Stimulated activated CD8-positive, alpha-beta memory T cell treated with anti-CD3 and anti-CD28 coated beads, Interleukin-15, amount 100 ng/mL, for 4 hours (primary cell): ENCODE results near the gene PLB1.

Experiments
- DNase-seq, 2 donors: peaks; one replicate each; pipeline ENCODE4 v3.0.0-alpha.2; 2020; ENCODE audit warnings: low read depth in 2 of 2

Gene PLB1

DNA sequence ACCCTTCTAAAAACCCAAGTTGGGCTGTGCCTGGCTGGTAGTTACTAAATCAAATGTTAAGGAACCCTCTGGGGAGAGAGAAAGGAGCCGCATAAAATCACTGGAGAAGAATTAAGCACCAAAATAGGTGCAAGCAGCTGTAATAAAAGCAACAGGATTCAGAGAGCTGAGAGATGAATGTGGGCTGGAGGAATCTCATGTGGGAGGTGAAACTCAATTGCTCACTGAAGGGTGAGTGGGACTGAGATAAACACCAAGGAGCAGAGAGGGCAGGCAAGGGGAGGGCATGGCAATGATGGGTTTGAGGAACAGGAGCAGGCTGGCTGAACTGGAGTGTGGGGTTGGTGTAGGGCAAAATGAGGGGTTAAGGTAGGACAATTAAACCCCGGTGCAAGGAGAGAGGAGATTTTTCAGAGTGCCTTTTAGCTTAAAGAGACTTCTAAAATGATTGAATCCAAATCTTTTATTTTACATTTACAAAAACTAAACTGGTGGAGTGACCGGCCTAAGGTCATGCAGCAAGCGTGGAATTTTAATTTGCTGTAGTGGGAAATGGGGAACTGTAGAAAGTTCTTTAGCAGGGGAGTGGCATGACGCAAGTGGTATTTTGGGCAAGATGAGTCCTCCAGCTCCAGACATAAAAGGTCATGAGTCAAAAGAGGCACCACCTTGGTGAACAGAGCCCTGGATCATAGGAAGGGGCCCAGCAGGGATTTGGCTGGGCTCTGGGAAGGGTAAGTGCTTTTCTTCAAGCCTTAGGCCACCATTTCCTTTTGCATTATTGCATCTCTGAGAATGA is 10.5 kb downstream of the PLB1 start:
- no peak for DNase-seq

DNA sequence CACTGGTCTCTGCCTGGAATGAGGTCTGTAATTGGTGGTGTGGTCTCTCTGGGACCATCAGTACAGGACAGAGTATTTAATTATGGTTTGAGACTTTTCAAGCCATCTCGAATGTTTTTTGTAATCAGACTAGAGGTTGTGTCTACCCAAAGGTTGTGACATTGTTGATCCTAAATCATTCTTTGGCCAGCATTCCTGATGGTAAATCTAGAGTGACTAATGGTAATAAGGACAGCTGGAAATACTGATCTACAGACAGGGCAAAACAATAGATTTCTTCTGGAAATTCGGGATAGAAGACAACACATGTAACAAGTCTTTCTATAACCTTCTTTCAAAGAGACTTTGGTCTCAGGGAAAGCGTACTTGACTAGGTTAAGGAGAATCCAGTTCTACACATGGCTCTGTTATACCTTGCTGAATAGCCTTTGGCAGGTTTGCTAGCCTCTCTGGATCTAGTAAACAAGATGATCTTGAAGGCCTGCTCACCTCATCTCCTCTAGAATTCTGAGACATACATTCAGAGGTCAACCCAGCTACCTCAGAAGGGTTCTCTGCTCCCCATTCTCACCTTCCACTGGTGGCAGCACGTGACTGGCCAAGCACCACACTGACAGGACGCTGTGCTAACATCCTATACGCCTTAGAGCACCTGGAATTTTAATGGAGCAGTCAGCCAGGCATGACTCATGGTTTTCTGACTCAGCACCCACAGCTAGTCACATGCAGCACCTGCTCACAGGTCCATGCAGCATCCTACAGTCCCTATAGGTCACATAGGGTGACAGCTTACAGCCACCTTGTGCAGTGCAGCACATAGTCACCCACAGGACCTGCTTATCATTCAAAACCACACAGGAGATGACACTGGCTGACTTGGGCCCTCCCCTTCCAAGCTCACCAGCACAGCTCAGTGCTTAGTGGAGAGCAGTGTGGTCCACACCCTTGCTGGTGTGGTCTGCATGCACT is 12.2 kb downstream of the PLB1 start:
- DNase-seq = peak; percentile 10 to 20

DNA sequence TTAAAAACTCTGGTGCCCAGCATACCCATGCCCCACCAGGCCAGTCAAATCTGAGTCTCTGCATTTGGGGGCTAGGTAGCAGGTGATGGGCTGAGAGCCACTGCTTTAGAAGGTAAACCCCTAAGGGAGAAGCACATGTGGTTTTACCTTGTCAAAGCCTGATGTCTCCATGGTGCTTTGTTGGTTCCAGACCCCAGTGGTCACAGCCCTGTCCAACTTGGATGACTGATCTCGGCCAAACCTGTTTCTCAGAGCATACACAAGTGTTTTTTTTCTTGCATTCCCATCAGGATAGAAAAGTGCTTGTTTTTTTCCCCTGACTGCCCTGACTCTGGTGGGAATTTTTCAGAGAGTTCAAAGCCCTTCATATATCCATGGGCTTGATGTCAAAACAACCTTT is 13.5 kb downstream of the PLB1 start:
- no peak for DNase-seq

- DNase-seq = no peak
Observed at GRCh38 chr2:28510184-28510583, 14.3 kb downstream of the PLB1 start.

GRCh38 chr2:28511871-28512606 is 16.2 kb downstream of the PLB1 start:
- DNase-seq = no peak

DNA sequence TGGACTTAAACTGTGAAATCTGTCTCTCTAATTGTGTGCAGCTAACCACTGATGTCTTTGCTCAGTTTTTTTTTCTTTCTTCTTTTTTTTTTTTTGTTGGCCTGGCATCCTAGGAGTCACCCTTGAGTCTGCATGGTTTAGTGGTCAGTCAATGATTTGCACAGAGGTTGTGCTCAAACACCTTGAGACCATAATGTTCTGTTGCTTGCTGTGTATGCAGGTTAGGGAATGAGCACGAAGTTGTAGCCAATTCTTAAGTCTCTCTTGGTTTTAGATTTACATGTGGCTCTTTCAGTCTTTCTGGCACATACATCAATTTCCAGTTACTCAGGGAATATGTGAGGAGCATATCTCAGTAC is 16.7 kb downstream of the PLB1 start:
- DNase-seq = no peak

DNA sequence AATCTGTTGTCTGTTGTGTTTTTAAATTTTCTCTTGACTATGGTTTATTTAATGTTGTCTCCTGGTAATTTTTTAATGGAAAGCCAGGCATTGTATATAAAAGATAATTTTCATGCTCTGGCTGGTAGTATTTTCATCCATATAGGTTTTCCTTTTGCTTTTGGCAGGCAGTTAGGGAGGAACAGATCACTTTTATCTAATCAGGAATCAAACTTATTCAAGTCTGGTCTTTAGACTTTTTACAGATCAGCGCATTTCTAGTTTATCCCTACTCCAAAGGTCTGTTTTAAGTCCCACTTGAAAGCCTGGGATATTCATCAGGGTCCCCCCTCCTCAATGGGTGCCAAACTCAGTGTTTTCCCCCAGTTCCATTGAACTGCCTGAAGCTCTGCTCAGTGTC is 17.2 kb downstream of the PLB1 start:
- DNase-seq = no peak

DNA sequence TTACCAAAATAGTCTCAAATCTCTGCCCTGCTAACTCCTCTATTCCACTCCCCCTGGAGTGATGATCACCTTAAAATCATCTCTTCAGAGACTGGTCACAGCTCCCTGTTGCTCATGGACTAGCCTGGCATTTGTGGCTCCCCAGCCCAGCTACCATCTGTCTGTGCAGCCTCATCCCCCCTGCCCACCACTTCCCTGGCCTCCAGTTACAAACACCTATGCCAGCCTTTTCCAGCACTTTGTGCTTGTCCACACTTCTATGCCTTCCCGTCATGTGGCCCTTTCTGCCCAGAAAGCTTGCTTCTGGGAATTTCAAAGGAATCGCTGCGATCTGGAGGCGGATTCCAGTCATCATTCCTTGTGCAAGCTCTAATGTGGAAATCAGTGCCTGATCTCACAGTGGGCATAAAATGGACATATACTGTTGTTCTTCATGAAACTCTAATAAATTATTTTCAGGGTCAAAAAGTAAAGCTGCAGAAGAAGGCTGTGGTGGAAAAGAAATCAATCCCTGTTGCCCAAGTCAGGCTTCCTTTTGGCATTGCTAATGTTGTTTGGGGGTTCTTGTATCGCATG is 19.4 kb downstream of the PLB1 start:
- no peak for DNase-seq

DNA sequence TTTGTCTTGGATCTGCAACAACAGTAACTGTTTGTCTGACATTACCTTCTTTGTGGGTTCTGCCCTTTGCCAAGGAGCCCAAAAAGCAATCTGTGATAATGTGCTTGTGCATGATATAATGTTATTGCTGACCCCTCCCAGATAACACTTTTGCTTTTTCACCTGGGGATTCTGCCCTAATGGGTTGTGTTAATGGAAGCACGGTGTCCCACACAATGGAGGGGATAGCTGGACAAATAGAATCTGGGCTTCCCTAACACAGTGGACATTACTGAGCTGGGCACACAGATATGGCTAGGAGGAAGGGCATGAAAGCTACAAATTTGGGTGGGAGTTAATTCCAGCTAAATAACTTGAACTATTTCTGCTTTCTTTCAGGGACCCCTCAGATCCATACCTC is 20.6 kb downstream of the PLB1 start:
- DNase-seq = no peak

GRCh38 chr2:28516950-28517349 is 21.1 kb downstream of the PLB1 start:
- DNase-seq = no peak

- no peak for DNase-seq
Observed at GRCh38 chr2:28521663-28522062, 25.8 kb downstream of the PLB1 start.

DNA sequence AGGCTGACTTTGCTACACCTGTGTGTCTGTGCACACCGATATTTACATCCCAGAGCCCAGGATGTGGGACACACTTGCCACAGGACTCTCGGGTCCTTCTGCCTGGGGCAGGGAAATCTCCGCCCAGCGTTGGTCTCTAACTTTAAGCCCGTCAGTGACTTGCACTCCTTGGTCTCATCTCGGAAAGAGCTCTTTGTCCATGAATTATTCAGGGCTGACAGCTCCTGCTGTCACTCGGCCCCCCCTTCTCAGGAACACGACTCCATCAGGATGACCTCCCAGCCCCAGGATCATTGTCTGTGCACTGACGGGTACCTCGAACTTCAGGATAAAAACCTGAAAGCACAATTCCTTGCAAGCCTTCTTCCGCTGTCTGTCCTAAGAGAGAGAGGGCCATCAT is 26.6 kb downstream of the PLB1 start:
- no peak for DNase-seq

DNA sequence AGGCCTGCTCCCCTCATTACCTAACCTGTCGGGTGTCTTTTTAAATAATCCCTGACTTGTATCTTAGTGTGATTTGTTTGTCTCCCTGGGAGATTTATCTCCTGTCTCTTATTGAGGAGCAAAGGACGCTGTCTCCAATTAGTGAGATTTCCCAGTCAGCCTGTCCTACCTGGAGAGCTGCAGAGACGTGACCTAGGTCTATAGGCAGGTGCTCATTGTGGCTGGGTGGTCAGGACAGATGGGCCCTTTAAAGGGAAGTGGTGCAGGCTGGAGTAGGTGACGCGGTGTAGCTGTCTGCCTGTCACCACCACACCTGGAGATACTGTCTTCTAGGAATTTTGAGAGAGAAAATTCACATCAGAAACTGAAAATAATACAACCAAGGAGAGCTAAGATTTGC is 28.0 kb downstream of the PLB1 start:
- no peak for DNase-seq

- no peak for DNase-seq
Observed at GRCh38 chr2:28525481-28525880, 29.6 kb downstream of the PLB1 start.

GRCh38 chr2:28526527-28527132 is 30.8 kb downstream of the PLB1 start:
- DNase-seq = no peak

- no peak for DNase-seq
Observed at GRCh38 chr2:28527196-28527595, 31.3 kb downstream of the PLB1 start.

DNA sequence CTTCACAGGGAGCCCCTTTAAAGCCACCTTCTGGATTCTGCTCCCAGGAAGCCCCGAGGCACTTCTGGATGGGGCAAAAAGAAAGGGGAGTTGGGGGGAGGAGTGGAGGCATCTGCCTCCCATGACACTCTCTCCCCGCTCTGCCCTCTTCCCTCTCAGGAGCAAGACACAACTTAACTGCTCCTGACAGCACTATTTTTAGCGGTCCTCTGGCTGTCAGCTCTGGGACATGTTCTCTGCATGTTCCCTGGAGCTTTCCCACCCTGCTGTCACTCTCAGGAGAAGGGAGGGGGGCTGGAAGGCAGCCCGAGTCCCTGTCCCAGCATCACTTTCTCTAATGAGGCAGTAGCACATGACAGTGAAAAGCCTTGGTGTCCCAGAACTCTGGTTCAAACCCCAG is 32.3 kb downstream of the PLB1 start:
- no peak for DNase-seq

DNA sequence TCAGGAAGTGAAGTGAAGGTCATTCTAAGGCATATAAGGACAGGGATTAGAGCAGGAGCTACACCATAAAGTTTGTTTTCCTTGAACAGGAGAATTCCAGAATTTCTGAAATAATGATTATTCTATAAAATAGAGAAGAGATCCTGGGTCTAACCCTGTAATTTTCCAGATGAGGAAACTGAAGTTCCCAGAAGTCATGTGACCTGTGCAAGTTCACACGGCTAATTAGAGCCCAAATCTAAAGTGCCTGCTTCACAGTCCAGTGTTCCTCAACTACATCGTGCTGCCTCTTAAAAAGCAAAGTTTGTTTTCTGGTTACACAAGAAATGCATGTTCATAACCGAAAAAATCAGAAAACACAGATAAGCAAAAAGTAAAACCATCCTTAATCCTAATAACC is 34.9 kb downstream of the PLB1 start:
- no peak for DNase-seq

- DNase-seq = no peak
Observed at GRCh38 chr2:28532399-28532798, 36.5 kb downstream of the PLB1 start.

DNA sequence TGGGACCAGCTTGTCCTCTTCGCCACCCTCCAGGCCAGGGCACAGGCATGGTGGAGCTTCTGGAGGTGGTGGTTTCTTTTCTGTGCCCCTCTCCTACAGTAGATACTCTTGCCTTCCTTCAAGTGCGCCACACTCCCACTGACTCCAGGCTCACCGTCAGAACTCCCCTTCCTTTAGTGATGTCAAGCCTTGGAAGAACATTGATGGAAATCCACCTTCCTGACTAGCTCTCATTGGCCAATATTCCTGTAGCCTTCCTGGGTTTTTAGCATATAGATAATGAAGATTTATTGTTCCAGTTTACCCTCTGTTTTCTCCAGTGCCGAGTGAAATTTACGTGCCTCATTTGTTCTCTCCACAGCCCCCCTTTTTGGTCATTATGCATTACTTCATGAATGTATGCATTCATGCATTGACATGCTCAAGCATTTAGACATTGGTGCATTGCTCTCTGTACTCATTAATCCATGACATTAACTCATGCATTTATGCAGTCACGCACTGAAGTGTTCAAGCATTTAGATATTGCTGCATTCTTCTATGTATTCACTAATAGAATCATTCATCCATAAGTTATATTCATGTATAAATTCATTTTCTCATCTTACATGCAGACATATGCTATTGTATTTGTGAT is 37.3 kb downstream of the PLB1 start:
- no peak for DNase-seq

- no peak for DNase-seq
Observed at GRCh38 chr2:28534817-28535216, 39.0 kb downstream of the PLB1 start.
